Left cardiac atrium (tissue), 4 donors: Measurements from ENCODE around the gene LSM3. TPM values are rescaled to one million over a fixed set of nuclear protein-coding genes. Genes with fewer than 3 reads are reported as not detected.
"Not testable (repeated sequence)": the region's sequence is repeated elsewhere in the genome, so short reads cannot be mapped to it uniquely, and the experiment has no call there.

Experiments used
- ATAC-seq, 2 donors: fragments of 200-7000 bp; cut with Tn5 transposase; one replicate each; pipeline ENCODE4 v1.9.1; 2020; ENCODE audit warnings: mild to moderate bottlenecking in 2 of 2, moderate library complexity in 2 of 2
- DNase-seq: peaks from one replicate; pipeline ENCODE4 v3.0.0-alpha.2; 2020
- intact Hi-C, 2 donors: fragments of 100-400 bp; cut with DNase I; formaldehyde crosslinking; loops; one replicate each; pipeline versions ENCODE4 v1.14.1 to v1.15.1; 2022 to 2023
- total RNA-seq, 2 donors: library from RNA; stranded (reverse); fragmentation: NEBNext Ultra II Directional; extraction: Animal tissue kit (Norgen Biotek cat#: 25700); gene quantifications; one replicate each; pipeline ENCODE4 v1.2.1, GENCODE V29; 2021
- donor health status: DM: no; HTN: yes; CAD: no.
- donor health status: DM: no; HTN: yes; CAD: no; lungs with severe emphysema.
- donor health status: DM: yes; HTN: yes; CAD: no.
- donor health status: Dilated cardiomyopathy.

Gene LSM3
- total RNA-seq, 2 donors from 2014 or later, result 15.8 to 17.5 TPM

GRCh38 chr3:14210290-14210688, 31.7 kb downstream of the LSM3 start:
- intact Hi-C loops, result no loop called here
- DNase-seq (no peak), ATAC-seq (no peak)

- intact Hi-C loops, result no loop called here
- DNase-seq, result no peak
- no peak for ATAC-seq
Measured at GRCh38 chr3:14210843-14211594, 32.4 kb downstream of the LSM3 start.

- DNase-seq (no peak), ATAC-seq (no peak)
- intact Hi-C loops, result no loop called here
Measured at GRCh38 chr3:14211621-14212020, 33.0 kb downstream of the LSM3 start.

- intact Hi-C loops, result no loop called here
- DNase-seq (no peak), ATAC-seq (no peak)
Measured at GRCh38 chr3:14212032-14212431, 33.4 kb downstream of the LSM3 start.

- DNase-seq, result no peak
- no peak for ATAC-seq
- intact Hi-C loops, result no loop called here
Measured at GRCh38 chr3:14213066-14213774, 34.6 kb downstream of the LSM3 start.

GRCh38 chr3:14214764-14215163, 36.1 kb downstream of the LSM3 start:
- ATAC-seq (no peak), DNase-seq (no peak)
- intact Hi-C loops, result no loop called here

GRCh38 chr3:14216257-14217048, 37.8 kb downstream of the LSM3 start:
- intact Hi-C loops, result no loop called here
- DNase-seq (peak; percentile 53), ATAC-seq (peak; percentile 91 to 97)

GRCh38 chr3:14218355-14218754, 39.7 kb downstream of the LSM3 start:
- DNase-seq (no peak), ATAC-seq (no peak)
- intact Hi-C loops, result no loop called here

- no peak for DNase-seq
- no peak for ATAC-seq
- intact Hi-C loops, result no loop called here
Measured at GRCh38 chr3:14220933-14221332, 42.3 kb downstream of the LSM3 start.

GRCh38 chr3:14221902-14222301, 43.3 kb downstream of the LSM3 start:
- DNase-seq (no peak), ATAC-seq (no peak)
- intact Hi-C loops, result no loop called here

- intact Hi-C loops, result no loop called here
- DNase-seq, result no peak
- ATAC-seq, result no peak
Measured at GRCh38 chr3:14222457-14222856, 43.8 kb downstream of the LSM3 start.

GRCh38 chr3:14222900-14223594, 44.4 kb downstream of the LSM3 start:
- intact Hi-C loops, result no loop called here
- DNase-seq, result no peak
- ATAC-seq, result no peak

- intact Hi-C loops, result no loop called here
- ATAC-seq, result no peak
- no peak for DNase-seq
Measured at GRCh38 chr3:14223595-14223994, 45.0 kb downstream of the LSM3 start.

GRCh38 chr3:14224895-14225294, 46.3 kb downstream of the LSM3 start:
- DNase-seq (no peak), ATAC-seq (peak in 1 of 2 donors; percentile 26)
- intact Hi-C loops, result no loop called here

GRCh38 chr3:14225421-14225820, 46.8 kb downstream of the LSM3 start:
- ATAC-seq (no peak), DNase-seq (no peak)
- intact Hi-C loops, result no loop called here

- DNase-seq, intact Hi-C loops, ATAC-seq: not testable (repeated sequence)
Measured at GRCh38 chr3:14226351-14226750, 47.7 kb downstream of the LSM3 start.

GRCh38 chr3:14227856-14228255, 49.2 kb downstream of the LSM3 start:
- DNase-seq, result no peak
- intact Hi-C loops, result no loop called here
- ATAC-seq, result no peak

- ATAC-seq, result no peak
- no peak for DNase-seq
- intact Hi-C loops, result no loop called here
Measured at GRCh38 chr3:14228681-14229470, 50.3 kb downstream of the LSM3 start.

GRCh38 chr3:14229695-14230094, 51.1 kb downstream of the LSM3 start:
- DNase-seq, ATAC-seq, intact Hi-C loops: not testable (repeated sequence)
